Body of pancreas (tissue), 4 donors: ENCODE data around the gene PCSK2.

Source experiments
- POLR2A ChIP-seq, 3 donors: fragments of 450-650 bp; IDR thresholded peaks; one replicate each; pipeline ENCODE4 v1.6.1; 2016; ENCODE audit warnings: antibody characterized with exemption in 3 of 3, mild to moderate bottlenecking in 2 of 3
- TF ChIP-seq, protein P1 (sequence below), 7 experiments: fragments of 450-650 bp in 4 of 7; fragments of 200-600 bp in 3 of 7; sonication (generic) in 3 of 7; IDR thresholded peaks; one replicate each; pipeline ENCODE4 v1.5.1; 2016 to 2019; ENCODE audit warnings: antibody characterized with exemption in 7 of 7

DNA sequence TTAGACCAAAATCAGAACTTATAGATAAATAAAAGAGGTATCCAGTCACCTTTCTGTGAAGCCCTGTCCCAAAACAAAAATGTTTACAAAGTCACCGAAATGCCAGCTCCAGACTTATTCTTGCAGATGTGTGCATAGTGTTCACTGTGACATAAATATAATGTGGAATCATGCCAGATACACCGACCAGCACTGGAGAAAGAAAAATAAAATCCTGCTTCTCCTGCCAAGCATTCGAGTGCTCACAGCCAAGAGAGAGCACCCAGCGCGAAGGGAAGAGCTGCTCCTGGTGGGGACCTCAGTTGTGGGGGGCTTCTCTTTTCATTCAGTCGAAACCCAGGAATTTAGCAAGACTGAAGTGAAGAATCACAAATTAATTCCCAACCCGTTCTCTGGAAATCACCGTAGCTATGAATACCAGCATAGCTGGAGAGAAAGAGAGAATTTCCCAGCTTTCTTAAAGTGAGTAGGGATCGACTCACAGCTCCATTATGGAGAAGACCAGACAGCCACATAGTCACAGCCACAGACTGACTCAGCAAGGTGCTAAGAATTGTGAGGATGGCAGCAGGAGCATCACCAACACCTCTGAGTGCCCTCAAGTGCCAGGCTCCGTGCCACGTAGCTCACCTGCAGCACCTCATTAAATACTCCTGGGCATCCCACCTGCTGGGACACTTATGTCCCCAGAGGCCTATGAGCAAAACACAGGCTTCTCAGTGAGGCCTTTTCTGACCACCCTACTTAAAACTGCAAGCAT lies 271.2 kb downstream of the PCSK2 start:
- TF ChIP-seq, protein P1, sequence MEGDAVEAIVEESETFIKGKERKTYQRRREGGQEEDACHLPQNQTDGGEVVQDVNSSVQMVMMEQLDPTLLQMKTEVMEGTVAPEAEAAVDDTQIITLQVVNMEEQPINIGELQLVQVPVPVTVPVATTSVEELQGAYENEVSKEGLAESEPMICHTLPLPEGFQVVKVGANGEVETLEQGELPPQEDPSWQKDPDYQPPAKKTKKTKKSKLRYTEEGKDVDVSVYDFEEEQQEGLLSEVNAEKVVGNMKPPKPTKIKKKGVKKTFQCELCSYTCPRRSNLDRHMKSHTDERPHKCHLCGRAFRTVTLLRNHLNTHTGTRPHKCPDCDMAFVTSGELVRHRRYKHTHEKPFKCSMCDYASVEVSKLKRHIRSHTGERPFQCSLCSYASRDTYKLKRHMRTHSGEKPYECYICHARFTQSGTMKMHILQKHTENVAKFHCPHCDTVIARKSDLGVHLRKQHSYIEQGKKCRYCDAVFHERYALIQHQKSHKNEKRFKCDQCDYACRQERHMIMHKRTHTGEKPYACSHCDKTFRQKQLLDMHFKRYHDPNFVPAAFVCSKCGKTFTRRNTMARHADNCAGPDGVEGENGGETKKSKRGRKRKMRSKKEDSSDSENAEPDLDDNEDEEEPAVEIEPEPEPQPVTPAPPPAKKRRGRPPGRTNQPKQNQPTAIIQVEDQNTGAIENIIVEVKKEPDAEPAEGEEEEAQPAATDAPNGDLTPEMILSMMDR (IDR thresholded peaks at IDR 0.05) = no peak
- no peak for TF ChIP-seq POLR2A (IDR thresholded peaks at IDR 0.05)
